Stromal cell of bone marrow (primary cell): Measurements from ENCODE around the gene ZNF831.

Source experiments
- DNase-seq: peaks from one replicate; pipeline ENCODE4 v3.0.0-alpha.2; 2012; ENCODE audit warnings: low read depth

The ZNF831 gene

DNA sequence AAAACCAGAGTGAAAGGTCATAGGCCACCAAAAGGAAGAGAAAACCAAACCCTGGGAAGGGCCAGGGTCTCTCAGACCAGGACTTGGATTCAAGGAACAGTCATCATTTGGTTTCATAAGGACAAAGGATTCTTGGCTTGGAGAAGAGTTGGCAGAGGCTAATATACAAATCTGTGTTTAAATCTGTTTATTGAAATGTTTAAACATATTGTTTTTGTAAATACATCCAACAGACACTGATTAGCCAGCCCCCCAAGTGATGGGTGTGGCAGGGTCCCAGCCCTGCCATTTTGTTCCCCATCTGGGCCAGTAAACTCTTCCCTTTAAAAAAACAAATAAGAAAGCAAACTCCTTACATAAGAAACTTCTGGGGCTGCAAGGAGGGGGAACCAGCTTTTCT is 6.1 kb upstream of the ZNF831 start:
- no peak for DNase-seq

DNA sequence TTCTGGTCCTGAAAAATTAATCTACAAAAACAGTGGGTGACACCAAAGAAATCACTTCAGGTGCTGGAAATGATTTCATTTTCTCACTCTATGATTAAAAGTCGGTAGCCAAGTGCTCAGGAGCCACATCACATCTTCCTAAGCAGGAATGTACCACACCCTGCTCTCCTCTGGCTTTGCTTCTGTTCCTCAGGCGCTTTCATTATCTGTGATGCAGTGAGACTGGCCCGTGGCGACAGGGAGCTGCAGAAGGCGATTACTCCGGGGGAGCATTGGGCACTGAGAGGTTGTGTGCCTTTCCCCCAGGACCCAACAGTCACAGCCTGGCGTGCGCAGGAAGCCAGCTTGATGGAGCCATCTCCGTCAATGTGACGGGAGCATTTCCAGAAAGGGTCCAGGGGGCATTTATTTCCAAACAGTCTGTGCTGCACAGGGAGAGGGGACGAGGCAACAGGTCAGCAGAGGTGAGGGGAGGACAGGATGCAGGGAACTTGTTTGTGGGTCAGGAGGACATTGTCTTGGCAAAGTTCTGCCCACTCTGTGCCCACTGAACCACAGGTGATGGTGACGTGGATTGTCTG is 5.6 kb upstream of the ZNF831 start:
- DNase-seq = no peak

DNA sequence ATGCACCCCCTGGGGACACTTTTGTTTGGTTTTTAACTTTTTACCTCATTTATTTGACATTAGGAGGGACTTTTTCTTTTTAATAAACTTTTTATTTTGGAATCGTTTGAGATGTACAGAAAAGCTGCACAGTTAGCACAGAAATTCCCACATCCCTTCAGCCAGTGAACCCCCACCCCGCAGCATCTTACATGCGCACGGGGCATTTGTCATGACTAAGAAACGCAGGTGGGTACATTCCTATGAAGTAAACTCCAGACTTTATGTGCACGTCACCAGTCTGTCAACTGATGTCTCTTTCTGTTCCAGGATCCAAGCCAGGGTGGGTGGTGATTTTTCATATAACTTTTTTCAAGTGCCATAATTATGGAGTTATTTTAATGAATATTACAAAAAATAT is 4.9 kb upstream of the ZNF831 start:
- no peak for DNase-seq

DNA sequence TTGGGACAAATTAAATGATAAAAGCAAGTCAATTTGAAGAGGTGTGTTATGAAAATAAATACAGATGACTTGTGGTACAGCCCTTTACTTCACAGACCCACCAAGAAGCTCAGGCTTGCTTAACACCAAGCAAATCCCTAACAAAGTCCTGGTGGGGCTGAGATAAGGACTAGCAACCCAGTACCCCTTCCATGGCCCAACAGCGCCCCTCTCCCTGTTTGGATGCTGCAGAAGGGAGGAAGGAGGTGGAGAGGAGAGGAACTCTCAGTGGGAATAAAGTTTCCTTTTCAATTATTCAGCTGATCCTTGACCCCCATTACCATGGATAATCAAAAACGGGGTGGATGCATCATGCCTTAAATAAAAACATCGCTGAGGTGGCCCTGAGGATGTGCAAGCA is 4.5 kb upstream of the ZNF831 start:
- no peak for DNase-seq

DNA sequence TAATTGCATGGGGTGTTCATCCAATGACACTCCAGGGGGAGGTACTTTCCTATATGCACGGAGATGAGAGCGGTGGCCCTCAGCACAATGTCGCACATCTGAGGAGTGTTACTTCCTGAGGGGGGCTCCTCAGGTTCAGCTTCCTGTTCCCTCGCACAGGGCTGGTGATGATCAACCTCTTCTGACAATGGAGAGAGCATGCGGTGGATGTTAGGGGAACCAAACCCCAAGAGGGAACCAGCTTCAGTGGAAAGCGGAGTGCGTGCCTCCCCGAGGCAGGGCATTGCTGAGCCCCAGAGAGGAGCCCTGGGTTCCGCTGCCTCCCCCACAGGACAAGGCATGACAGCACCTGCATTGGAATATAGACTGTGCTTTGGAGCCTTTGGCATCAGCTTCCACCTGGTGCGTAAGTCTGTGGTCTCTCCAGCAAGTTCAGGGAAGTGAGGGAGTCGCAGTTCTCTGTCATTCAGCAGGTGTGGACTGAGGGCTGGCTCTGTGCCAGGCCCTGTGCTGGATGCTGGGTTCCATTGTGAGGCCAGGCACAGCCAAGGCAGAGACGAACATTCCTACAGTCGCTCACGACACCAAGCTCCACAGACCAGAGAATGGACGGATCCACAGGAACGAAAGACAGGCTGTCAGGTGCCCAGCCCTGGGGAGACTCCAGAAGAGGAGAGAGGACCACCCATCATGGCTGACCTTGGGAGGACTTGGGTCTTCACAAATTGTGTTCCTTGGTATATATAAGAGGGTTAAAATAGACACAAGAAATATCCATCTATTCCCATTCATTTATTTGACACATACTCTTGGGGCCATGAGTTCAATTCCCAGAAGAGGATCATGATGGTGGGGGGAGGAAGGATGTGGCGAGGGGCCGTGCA is 3.9 kb upstream of the ZNF831 start:
- no peak for DNase-seq

DNA sequence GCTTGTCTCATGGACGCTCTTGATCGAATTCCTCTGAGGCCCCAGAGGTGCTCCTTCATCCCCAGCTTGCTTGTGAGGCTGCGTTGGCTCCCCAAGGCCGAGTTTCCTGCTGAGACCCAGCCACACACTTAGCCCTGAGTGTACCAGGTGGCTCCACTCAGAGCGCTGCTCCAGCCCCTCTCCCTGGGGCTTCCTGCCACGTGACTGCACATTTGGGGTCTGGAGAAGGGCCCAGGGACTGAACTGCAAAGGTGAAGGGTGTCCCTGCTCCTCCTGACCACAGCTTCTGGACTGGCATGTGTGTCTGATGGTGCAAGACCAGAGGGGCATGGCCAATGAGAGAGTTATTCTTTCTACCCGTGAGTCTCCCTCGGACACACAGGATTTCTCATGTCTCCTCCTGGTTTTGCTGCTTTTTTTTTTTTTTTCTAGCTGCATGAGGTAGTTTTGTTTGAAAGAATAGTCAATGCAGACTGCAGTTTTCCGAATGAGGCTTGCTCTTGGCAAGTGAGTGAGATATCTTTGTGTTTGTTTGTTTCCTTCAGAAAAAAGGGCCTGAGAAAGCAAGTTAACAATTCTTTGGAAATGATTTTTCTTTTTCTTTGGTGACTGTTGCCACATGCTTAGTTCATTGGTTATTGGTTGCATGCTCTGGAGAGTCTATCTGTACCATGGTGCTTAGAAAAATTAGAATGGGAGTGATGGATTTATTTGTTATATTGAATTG is 3.1 kb upstream of the ZNF831 start:
- DNase-seq = no peak

DNA sequence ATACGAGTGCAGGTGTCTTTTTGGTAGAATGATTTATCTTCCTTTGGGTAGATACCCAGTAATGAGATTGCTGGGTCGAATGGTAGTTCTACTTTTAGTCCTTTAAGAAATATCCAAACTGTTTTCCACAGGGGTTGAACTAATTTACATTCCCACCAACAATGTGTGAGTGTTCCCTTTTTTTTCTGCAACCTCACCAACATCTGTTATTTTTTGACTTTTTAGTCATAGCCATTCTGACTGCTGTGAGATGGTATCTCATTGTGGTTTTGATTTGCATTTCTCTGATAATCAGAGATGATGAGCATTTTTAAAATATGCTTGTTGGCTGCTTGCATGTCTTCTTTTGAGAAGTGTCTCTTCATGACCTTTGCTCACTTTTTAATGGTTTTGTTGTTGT is 1.9 kb upstream of the ZNF831 start:
- DNase-seq = no peak

DNA sequence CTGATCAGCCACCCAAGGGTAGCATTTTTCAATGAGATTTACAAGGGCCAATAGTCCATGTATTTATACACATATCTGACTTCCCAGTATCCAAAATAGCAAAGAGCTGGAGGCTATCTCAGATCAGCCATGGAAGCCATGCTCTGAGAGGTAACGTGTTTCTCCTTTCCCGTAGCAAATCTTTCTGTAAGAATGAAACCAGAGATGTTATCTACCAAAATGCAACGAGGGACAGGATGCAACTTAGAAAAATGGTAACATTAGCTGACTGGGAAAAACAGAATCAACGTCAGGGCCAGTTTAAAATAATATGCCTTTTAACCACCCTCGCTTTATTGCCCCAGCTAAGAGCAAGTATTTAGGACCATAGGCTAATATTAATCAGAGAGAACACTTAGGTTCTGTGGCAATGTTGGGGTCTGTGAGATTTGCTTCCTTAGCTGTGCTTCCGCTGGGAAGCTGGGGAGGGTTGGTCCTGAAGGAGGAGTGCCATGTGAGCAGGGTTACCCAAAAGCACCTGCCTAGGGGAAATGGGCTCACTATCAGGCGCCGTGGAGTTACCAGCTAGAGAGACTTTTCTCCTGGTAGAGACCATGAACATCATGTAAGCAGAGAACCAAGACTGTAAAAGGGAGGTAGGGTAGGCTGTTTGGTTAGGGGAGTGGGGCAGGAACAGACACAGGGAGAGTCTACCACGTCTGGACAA is 1.2 kb downstream of the ZNF831 start:
- DNase-seq = no peak

DNA sequence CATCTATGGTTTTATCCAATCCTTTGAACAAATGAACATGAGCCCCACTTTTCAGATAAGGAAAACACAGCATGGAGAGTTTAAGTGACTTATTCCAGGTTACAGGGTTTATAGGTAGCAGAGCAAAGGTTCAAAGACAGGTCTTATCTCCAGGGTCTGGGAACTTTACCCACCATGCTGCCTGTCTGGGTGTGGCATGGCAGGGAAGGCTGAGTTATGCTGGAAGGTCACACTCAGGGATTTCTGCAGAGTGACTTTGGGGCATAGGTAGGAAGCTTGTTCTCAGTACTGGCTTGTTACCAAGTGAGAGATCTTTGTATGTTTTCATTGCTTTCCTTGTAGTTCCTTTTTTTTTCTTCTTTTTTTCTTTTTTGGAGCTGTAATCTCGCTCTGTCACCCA is 1.8 kb downstream of the ZNF831 start:
- no peak for DNase-seq

DNA sequence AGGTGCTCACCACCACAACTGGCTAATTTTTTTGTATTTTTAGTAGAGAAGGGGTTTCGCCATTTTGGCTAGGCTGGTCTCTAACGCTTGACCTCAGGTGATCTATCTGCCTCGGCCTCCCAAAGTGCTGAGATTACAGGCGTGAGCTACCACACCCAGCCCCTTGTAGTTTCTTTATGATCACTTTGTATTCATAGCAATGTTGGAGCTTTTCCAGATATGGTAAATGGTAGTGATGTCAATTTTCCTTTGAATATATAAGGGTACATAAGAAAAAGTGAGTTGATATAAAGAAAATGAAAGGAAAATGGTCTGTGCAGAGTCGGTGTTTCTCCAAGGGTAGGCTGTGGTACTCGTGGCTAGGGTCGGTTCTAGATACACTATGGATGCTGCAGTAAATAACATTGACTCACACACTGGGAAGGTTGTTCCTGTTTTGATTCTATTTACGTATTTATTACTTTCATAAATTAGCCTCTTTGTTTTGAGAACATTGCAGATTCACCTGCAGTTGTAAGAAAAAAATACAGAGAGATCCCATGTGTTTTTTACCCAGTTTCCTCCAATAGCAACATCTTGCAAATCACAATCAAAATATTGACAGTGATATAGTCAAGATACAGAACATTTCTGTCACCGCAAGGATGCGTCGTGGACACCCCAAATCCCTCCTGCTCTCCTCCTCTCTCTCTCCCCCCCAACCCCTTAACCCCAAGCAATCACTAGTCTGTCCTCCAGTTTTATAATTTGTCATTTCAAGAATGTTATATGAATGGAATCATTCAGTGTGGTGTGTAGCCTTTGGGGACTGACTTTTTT is 2.5 kb downstream of the ZNF831 start:
- no peak for DNase-seq

DNA sequence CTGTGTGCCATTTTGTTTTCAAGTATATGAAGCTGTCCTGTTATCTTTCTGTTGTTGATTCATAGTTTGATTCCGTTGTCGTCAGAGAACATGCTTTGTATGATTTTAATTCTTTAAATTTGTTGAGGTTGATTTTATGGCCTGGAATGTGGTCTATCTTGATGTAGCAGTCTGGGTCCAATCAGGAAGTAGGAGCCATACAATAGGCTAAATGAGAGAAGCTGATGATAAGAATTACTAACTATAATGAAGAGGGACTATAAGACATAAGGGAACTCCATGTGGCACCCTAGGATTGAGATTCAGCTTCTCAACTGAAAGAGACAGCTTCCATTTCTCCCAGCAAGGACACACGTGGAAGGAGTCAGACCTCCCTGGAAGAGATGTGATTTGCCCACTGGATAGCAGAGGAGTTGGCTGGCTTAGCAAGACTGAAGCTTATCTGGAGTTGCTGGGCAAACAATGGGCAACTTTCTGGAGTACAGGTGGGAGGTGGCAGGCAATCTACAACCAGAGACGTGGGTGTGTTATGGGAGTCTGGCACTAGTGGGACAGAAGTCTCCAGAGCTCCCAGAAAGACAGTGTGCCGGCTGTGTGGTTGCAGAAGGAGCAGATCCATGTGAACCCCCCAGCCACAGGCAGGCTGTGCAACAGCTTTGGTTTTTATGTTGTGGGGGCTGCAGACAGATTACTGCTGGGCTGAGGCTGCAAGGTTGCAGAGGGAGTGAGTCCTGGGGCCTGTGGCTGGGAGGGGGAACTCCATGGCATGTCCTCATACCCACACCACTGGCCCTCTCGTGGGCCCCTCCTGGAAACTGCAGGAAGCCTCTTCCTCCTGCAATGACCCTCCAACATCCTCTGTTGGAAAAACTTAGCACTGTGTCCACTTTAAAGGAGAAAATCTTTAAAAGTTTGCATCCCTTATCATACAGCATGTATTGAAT is 7.1 kb downstream of the ZNF831 start:
- DNase-seq = no peak

DNA sequence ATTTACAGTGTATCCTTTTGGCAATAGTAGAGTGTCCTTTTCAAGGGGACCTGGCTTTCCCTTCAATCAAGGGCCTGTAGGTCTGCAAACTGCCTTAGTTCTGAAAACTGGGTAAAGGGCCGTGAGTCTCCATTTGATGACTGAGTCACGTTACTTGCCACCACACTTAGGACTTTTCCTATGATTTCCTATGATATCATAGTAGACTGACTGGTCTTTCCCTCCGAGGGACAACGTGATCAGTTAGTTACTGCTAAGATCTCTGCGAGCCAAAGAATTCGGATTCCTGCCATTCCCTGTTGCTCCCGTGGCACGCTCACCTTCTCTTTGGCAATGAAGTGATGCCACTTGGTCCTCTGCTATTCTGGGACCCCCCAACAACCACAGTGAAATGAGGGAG is 8.4 kb downstream of the ZNF831 start:
- no peak for DNase-seq

DNA sequence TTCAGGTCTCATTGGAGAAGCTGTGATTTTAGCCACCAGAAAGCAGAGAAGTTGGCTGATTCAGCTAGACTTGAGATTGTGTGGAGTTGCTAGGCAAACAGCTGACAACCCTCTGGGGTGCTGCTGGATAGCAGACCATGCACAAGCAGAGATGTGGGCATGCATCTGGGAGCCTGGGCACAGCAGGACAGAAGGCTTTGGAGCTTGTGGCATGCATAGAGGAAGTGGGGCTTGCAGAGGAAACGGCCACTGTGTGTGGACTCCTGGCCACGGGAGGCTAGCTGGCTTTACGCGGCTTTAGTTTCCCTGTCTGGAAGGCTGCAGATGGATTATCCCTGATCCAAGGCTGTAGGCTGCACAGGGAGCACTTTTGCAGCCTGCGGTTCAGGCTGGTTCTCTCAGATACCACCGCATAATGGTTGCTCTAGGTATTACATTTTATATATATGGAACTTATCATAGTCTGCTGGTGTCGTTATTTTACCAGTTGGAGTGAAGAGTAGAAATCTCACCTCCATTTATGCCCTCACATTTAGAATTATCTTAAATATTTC is 10.4 kb downstream of the ZNF831 start:
- DNase-seq = no peak

DNA sequence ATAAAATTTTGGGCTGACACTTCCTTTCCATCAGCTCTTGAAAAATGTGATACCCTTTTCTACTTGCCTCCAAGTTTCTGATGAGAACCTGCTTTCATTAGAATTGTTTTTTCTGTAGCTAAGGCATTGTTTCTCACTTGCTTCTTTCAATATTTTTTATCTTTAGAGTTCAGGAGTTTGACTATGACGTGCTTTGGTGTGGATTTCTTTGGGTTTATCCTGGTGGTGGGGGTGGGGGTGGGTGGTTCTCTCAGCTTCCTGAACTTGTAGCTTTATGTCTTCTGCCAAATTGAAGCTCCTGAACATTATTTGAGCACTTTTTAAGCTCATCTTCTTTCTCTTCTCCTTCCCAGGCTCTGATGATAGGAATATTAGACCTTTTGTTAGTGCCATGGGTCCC is 11.4 kb downstream of the ZNF831 start:
- no peak for DNase-seq

DNA sequence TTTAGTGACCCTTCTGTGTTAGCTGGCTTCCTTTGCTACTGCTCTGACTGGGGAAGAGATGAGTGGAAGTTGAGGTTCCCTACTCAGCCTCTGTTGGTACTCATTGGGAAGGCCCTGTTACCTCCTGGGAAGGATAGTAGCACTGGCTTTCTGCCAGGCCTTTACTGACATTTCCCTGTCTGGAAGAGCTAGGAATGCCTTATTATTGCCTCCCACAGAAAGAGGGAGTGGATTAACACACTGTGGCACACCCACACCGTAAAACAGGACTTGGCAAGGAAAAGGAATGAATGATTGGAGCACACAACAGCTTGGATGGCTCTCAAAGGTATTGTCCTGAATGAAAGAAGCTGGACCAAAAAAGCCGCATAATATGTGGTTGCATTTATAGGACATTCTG is 12.2 kb downstream of the ZNF831 start:
- no peak for DNase-seq

DNA sequence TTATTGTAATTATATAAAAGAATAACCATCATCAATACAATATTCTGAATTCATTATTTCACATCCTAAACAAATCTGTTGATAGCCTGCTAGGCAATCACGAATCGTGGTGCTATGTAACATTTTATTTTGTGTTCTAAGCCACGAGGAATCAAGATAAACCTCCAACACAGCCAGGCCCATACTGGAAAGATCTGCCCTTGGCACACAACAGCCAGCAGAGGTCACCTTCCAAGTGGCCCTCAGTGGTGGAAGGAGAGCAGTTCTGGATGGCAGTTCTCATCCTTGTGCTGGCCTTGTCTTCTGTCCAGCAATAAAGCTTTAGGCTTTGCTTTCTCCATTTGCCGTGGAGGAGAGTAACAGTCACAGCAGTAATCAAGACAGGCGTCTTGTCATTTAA is 13.2 kb downstream of the ZNF831 start:
- no peak for DNase-seq

DNA sequence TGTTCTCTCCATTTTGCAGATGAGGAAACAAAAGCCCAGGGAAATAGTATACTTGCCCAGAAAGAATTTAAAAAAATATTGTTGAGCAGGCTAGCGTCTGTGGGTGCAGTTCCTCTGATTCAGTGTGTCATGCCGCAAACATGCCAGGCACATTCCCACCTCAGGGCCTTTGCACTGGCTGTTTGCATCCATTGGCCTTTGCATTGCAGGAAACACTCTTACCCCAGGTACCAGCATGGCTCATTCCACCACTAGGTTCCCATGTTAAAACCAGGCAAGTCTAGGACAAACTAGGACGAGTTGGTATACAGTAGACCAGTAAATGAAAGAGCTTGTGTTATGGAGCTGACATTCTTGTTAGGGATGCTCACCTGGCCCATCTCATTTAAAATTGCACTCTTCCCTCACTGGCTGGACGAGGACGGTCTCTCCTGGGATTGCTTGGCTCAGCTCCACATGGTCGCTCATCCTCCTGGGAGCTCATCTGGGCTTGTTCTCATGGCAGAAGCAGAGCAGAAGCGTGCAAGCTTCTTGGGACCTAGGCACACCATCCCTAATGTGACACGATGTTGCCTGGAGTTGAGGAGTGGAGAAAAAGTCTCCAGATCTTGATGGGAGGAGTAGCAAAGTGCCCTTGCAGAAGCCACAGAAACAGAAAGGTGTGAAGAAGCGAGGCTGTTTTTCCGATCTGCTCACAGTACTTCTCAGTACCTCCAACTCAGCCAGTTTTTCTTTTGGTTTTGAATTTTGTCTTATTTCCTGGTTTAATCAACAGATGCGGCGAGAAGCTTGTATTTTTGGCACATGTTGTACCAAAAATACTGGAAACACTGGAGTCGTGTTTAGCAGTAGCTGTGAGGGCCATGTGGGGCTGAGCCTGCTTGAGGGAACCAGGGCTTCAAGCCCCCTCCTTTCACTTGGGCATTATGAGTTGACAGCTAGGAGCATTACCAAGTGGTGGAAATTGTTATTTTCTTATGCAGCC is 13.9 kb downstream of the ZNF831 start:
- no peak for DNase-seq

DNA sequence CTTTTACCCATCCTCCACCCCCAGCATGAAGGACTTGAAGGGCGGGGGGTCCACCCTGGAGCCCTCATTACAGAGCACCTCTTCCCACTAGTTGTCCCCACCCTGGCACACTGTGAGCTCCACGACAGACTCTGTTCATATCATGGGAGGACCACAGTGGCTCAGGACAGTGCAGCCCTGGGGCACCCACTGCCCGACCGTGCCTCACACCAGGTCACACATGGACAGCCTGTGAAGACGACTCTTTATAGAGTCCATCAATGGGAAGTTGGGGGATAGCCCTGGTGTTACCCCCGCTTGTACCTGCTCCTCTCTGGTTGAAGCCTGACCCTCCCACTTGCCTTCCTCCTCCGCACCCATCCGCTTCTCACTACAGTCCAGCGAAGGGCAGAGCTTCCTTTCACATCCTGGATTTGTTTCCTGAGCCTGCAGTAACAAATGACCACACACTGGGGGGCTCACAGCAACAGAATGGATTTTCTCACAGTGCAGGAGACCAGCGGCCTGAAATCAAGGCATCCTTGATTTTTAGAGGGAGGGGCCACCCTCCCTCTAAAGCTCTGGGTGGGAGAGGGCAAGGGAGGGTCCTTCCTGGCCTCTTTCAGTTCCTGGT is 15.5 kb downstream of the ZNF831 start:
- DNase-seq = no peak

DNA sequence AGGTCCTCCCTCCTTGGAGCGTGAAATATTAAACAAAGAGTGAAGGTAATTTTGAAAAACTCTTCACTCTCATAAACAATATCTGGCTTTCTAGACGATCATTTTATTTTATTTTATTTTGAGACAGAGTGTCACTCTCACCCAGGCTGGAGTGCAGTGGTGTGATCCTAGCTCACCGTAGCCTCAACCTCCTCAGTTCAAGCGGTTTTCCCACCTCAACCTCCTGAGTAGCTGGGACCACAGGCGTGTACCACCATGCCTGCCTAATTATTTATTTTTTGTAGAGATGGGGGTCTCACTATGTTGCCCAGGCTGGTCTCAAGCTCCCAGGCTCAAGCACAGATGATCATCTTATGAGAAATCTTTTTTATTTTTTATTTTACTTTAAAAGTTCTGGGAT is 16.4 kb downstream of the ZNF831 start:
- DNase-seq = no peak
